WI38 (cell line): ENCODE results near the gene BTD.

Source experiments
- H3K4me3 ChIP-seq: 2 replicates; pipeline ENCODE4 v1.5.1; 2011; ENCODE audit warnings: low read depth, mild to moderate bottlenecking, control low read depth, low read length
- CTCF ChIP-seq: IDR thresholded peaks from 2 replicates; pipeline ENCODE4 v1.5.1; 2012; ENCODE audit warnings: low read depth, mild to moderate bottlenecking, control low read depth, low read length

The BTD gene

GRCh38 chr3:15636028-15636709 is 34.6 kb downstream of the BTD start:
- H3K4me3 ChIP-seq, result peak overlapping the region; percentile 43
- no peak for TF ChIP-seq CTCF

GRCh38 chr3:15637131-15637951 is 35.8 kb downstream of the BTD start:
- H3K4me3 ChIP-seq, result no peak overlapping the region
- TF ChIP-seq CTCF, result no peak

- no peak overlapping the region for H3K4me3 ChIP-seq
- no peak for TF ChIP-seq CTCF
These were observed 36.8 kb downstream of the BTD start for GRCh38 chr3:15638193-15638890.

- H3K4me3 ChIP-seq, result no peak overlapping the region
- TF ChIP-seq CTCF, result no peak
These were observed 37.3 kb downstream of the BTD start for GRCh38 chr3:15638891-15639262.

GRCh38 chr3:15645246-15645645 is 43.7 kb downstream of the BTD start:
- no peak overlapping the region for H3K4me3 ChIP-seq
- no peak for TF ChIP-seq CTCF

- no peak for TF ChIP-seq CTCF
- H3K4me3 ChIP-seq, result 0 out of 2 replicates have a peak overlapping the region, but pooled peaks have one; percentile 8
These were observed 44.4 kb downstream of the BTD start for GRCh38 chr3:15645740-15646501.
